A673 (cell line): Measurements from ENCODE around the gene TRABD2A. TPM values are rescaled to one million over a fixed set of nuclear protein-coding genes. Genes with fewer than 3 reads are reported as not detected.
A peak's percentile ranks its signal among the peaks of the same experiment; 100 is the strongest.

Source experiments
- BruUV-seq: library from RNA; stranded (reverse); fragments of 400-500 nt; replicated peaks from 2 replicates; lab custom pipeline; 2021; lab: Mats Ljungman, UMichigan
- CTCF ChIA-PET: fragments of 300-600 bp; sonication (Branson Sonifier 250); formaldehyde crosslinking; loops from one replicate; lab custom pipeline; 2022; ENCODE audit warnings: antibody characterized with exemption; lab: Charles Lee
- POLR2A ChIA-PET: fragments of 300-600 bp; sonication (Branson Sonifier 250); formaldehyde crosslinking; loops from one replicate; lab custom pipeline; 2022; ENCODE audit warnings: antibody characterized with exemption; ENCODE audit not compliant: low non-redundant PET; lab: Charles Lee
- DNase-seq: peaks from one replicate; pipeline ENCODE4 v3.0.0-alpha.2; 2015; ENCODE audit warnings: low spot score
- H3K27ac ChIP-seq: fragments of 200-600 bp; sonication (generic); 2 replicates; pipeline ENCODE4 v1.5.1; 2016; ENCODE audit warnings: mixed run types, low read depth, mild to moderate bottlenecking, mixed read lengths, antibody characterized with exemption, low read length; ENCODE audit not compliant: poor library complexity, severe bottlenecking
- H3K27me3 ChIP-seq: fragments of 200-600 bp; sonication (generic); replicated peaks from 2 replicates; pipeline ENCODE4 v1.6.1; 2017; ENCODE audit warnings: mixed run types, low read depth, mild to moderate bottlenecking, mixed read lengths, antibody characterized with exemption, low read length; ENCODE audit not compliant: insufficient read depth, poor library complexity
- H3K36me3 ChIP-seq: fragments of 200-600 bp; sonication (generic); 2 replicates; pipeline ENCODE4 v1.6.1; 2016; ENCODE audit warnings: mixed run types, mild to moderate bottlenecking, mixed read lengths, antibody characterized with exemption, low read length; ENCODE audit not compliant: insufficient read depth, poor library complexity, severe bottlenecking
- H3K4me1 ChIP-seq: fragments of 200-600 bp; sonication (generic); 2 replicates; pipeline ENCODE4 v1.6.1; 2017; ENCODE audit warnings: mixed run types, mild to moderate bottlenecking, mixed read lengths, antibody characterized with exemption, low read length; ENCODE audit not compliant: insufficient read depth, poor library complexity, severe bottlenecking
- H3K4me3 ChIP-seq: fragments of 200-600 bp; sonication (generic); 2 replicates; pipeline ENCODE4 v1.5.1; 2016; ENCODE audit warnings: low read depth, mixed run types, mild to moderate bottlenecking, mixed read lengths, low read length; ENCODE audit not compliant: poor library complexity, severe bottlenecking
- H3K9me3 ChIP-seq: fragments of 200-600 bp; sonication (generic); 2 replicates; pipeline ENCODE4 v1.6.1; 2016; ENCODE audit warnings: mixed run types, low read depth, mild to moderate bottlenecking, mixed read lengths, antibody characterized with exemption, low read length; ENCODE audit not compliant: poor library complexity, severe bottlenecking
- EZH2 ChIP-seq: fragments of 200-600 bp; sonication (generic); IDR thresholded peaks from 2 replicates; pipeline ENCODE4 v1.6.1; 2017; ENCODE audit warnings: borderline replicate concordance, low read depth, mild to moderate bottlenecking, mixed read lengths, antibody characterized with exemption, low read length; ENCODE audit not compliant: poor library complexity, severe bottlenecking
- intact Hi-C: fragments of 100-400 bp; cut with micrococcal nuclease; formaldehyde crosslinking; loops from one replicate; pipeline ENCODE4 v1.10.0; 2022; ENCODE audit not compliant: unreplicated experiment
- total RNA-seq: library from RNA; stranded (reverse); gene quantifications from 2 replicates; pipeline ENCODE4 v1.2.3, GENCODE V29; 2021
- TF ChIP-seq, protein P1 (sequence below): fragments of 300-800, 200-600 bp; sonication (generic); conservative IDR thresholded peaks from 2 replicates; pipeline ENCODE4 v1.5.1; 2017; ENCODE audit warnings: low read depth, mild to moderate bottlenecking, antibody characterized with exemption, low read length, moderate library complexity, mixed read lengths

TRABD2A gene
- total RNA-seq, 1 experiment from 2014 or later, result 0.67 TPM

GRCh38 chr2:84861539-84861938 is 19.3 kb downstream of the TRABD2A start:
- H3K27me3 ChIP-seq, result peaks cover 10% of the 10 kb centered on the region
- intact Hi-C loops, result no loop called here
- no peaks in the 10 kb centered on the region for H3K4me1 ChIP-seq
- ChIA-PET POLR2A (no interaction called here), CTCF (no interaction called here)
- no peak overlapping the region for H3K27ac ChIP-seq
- TF ChIP-seq EZH2, result no peak
- TF ChIP-seq, protein P1, sequence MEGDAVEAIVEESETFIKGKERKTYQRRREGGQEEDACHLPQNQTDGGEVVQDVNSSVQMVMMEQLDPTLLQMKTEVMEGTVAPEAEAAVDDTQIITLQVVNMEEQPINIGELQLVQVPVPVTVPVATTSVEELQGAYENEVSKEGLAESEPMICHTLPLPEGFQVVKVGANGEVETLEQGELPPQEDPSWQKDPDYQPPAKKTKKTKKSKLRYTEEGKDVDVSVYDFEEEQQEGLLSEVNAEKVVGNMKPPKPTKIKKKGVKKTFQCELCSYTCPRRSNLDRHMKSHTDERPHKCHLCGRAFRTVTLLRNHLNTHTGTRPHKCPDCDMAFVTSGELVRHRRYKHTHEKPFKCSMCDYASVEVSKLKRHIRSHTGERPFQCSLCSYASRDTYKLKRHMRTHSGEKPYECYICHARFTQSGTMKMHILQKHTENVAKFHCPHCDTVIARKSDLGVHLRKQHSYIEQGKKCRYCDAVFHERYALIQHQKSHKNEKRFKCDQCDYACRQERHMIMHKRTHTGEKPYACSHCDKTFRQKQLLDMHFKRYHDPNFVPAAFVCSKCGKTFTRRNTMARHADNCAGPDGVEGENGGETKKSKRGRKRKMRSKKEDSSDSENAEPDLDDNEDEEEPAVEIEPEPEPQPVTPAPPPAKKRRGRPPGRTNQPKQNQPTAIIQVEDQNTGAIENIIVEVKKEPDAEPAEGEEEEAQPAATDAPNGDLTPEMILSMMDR, result no peak
- H3K9me3 ChIP-seq, result no peaks in the 10 kb centered on the region
- H3K36me3 ChIP-seq, result no peaks in the 10 kb centered on the region
- no peak overlapping the region for H3K4me3 ChIP-seq
- DNase-seq, result no peak
- BruUV-seq, result no TSS peak

DNA sequence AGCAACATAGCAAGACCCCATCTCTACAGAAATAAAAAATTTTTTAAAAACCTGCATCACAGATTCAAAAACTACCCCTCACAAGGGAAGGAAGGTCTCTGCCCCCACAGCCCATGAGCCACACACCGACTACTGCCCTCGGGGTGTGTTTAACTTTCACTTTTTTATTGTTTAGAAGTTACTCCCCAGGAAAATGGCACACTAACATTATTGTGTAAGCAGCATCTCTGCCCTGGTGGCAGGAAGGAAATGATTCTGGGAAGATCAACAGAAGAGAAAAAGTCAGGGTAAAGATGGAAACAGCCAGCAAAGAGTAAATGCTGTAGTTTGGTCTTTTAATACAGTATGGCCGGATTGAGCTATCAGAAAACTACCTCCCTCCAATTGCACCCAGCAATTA is 21.9 kb downstream of the TRABD2A start:
- CTCF ChIA-PET, result no interaction called here
- POLR2A ChIA-PET, result no interaction called here
- H3K27me3 ChIP-seq, result peaks cover 5% of the 10 kb centered on the region
- no peaks in the 10 kb centered on the region for H3K4me1 ChIP-seq
- no peak overlapping the region for H3K4me3 ChIP-seq
- H3K9me3 ChIP-seq, result no peaks in the 10 kb centered on the region
- no peak for DNase-seq
- H3K27ac ChIP-seq, result no peak overlapping the region
- H3K36me3 ChIP-seq, result no peaks in the 10 kb centered on the region
- no peak for TF ChIP-seq EZH2
- TF ChIP-seq, protein P1, result no peak
- intact Hi-C loops, result loop anchor here (5.0 kb wide), 1 partner anchor 362 kb away; no protein-coding TSS in a partner anchor
- BruUV-seq, result no TSS peak

DNA sequence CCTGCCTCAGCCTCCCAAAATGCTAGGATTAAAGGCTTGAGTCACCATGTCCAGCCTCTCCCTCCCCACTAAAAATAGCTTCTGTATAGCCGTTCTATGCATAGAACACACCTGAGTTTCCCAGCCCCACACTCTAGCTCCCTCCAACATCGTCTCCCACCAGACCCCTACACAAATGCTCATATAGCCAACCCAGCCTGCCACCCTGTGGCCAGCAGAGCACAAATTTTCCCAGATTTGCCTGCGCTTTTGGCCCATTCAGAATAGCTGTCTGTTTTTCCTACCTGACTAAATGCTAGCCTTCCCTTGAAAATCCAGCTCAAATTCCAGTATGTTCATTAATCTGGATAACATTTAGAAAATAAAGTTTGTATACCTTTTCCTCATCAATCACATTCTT is 22.8 kb downstream of the TRABD2A start:
- H3K27ac ChIP-seq, result no peak overlapping the region
- no peak for DNase-seq
- H3K9me3 ChIP-seq, result no peaks in the 10 kb centered on the region
- intact Hi-C loops, result loop anchor here (5.0 kb wide), 1 partner anchor 361 kb away; no protein-coding TSS in a partner anchor
- POLR2A ChIA-PET, result no interaction called here
- H3K36me3 ChIP-seq, result no peaks in the 10 kb centered on the region
- H3K4me3 ChIP-seq, result no peak overlapping the region
- TF ChIP-seq EZH2, result no peak
- TF ChIP-seq, protein P1, result peak; percentile 48
- H3K27me3 ChIP-seq, result peaks cover 5% of the 10 kb centered on the region
- CTCF ChIA-PET, result no interaction called here
- no TSS peak for BruUV-seq
- H3K4me1 ChIP-seq, result no peaks in the 10 kb centered on the region
